ENCODE data around the gene EN2.

EN2 gene

GRCh38 chr7:155458111-155458877 is at the start of gene EN2:
Gene EN2 (plus strand): TSS chr7:155458129. CDS start chr7:155458378, 249 bp downstream.
- Histone ChIP-seq H3K36me3 (ENCODE audit: insufficient read depth) (no peaks in the 10 kb centered on the region), H3K9ac (peak within 1 kb of the TSS; percentile 16; the same call in 1 of the 2 replicates), H3K27me3 (ENCODE audit: insufficient read depth, low read depth) (peaks cover 3% of the 10 kb centered on the region), H3K79me2 (ENCODE audit: insufficient read depth, low read depth) (no peaks in the 10 kb centered on the region), H3K4me1 (ENCODE audit: low read depth, poor library complexity, severe bottlenecking) (no peaks in the 10 kb centered on the region), H2AFZ (ENCODE audit: low read depth) (peak within 1 kb of the TSS; percentile 64), H3K27ac (no peak within 1 kb of the TSS), H3K4me2 (peak within 1 kb of the TSS; percentile 22; the same call in 1 of the 2 replicates), H3K4me3 (IDR thresholded peaks at IDR 0.05; ENCODE audit: insufficient read depth, low read depth, low read length) (no peak within 1 kb of the TSS), H4K20me1 (ENCODE audit: insufficient read depth) (no peaks in the 10 kb centered on the region)
- TF ChIP-seq CTCF (conservative IDR thresholded peaks at IDR 0.05; ENCODE audit: low read depth, low read length), result no peak

- Histone ChIP-seq H3K27ac (no peak overlapping the region), H4K20me1 (ENCODE audit: insufficient read depth) (no peaks in the 10 kb centered on the region), H3K4me2 (no peak overlapping the region), H2AFZ (ENCODE audit: low read depth) (no peak overlapping the region), H3K9ac (no peak overlapping the region), H3K36me3 (ENCODE audit: insufficient read depth) (no peaks in the 10 kb centered on the region), H3K79me2 (ENCODE audit: insufficient read depth, low read depth) (no peaks in the 10 kb centered on the region), H3K4me1 (ENCODE audit: low read depth, poor library complexity, severe bottlenecking) (no peaks in the 10 kb centered on the region), H3K27me3 (ENCODE audit: insufficient read depth, low read depth) (peaks cover 21% of the 10 kb centered on the region), H3K4me3 (IDR thresholded peaks at IDR 0.05; ENCODE audit: insufficient read depth, low read depth, low read length) (no peak overlapping the region)
- no peak for TF ChIP-seq CTCF (conservative IDR thresholded peaks at IDR 0.05; ENCODE audit: low read depth, low read length)
These were observed 49.0 kb upstream of the EN2 start for GRCh38 chr7:155408651-155409586.

GRCh38 chr7:155409980-155410379 is 47.9 kb upstream of the EN2 start:
- Histone ChIP-seq H3K79me2 (ENCODE audit: insufficient read depth, low read depth) (no peaks in the 10 kb centered on the region), H3K36me3 (ENCODE audit: insufficient read depth) (no peaks in the 10 kb centered on the region), H2AFZ (ENCODE audit: low read depth) (no peak overlapping the region), H3K27ac (no peak overlapping the region), H3K4me2 (no peak overlapping the region), H4K20me1 (ENCODE audit: insufficient read depth) (no peaks in the 10 kb centered on the region), H3K4me3 (IDR thresholded peaks at IDR 0.05; ENCODE audit: insufficient read depth, low read depth, low read length) (no peak overlapping the region), H3K4me1 (ENCODE audit: low read depth, poor library complexity, severe bottlenecking) (no peaks in the 10 kb centered on the region), H3K27me3 (ENCODE audit: insufficient read depth, low read depth) (peaks cover 12% of the 10 kb centered on the region), H3K9ac (no peak overlapping the region)
- TF ChIP-seq CTCF (conservative IDR thresholded peaks at IDR 0.05; ENCODE audit: low read depth, low read length), result no peak

GRCh38 chr7:155410431-155410830 is 47.5 kb upstream of the EN2 start:
- H3K79me2 ChIP-seq (ENCODE audit: insufficient read depth, low read depth), result no peaks in the 10 kb centered on the region

More at GRCh38 chr7:155410431-155410830, 47.5 kb upstream of the EN2 start:
- no peak overlapping the region for H2AFZ ChIP-seq (ENCODE audit: low read depth)
- no peak overlapping the region for H3K9ac ChIP-seq
- H3K36me3 ChIP-seq (ENCODE audit: insufficient read depth), result no peaks in the 10 kb centered on the region
- H3K4me2 ChIP-seq, result no peak overlapping the region
- peaks cover 8% of the 10 kb centered on the region; the same call in 1 of the 2 replicates for H3K27me3 ChIP-seq (ENCODE audit: insufficient read depth, low read depth)
- H3K27ac ChIP-seq, result no peak overlapping the region
- no peaks in the 10 kb centered on the region for H3K4me1 ChIP-seq (ENCODE audit: low read depth, poor library complexity, severe bottlenecking)
- no peak for TF ChIP-seq CTCF (conservative IDR thresholded peaks at IDR 0.05; ENCODE audit: low read depth, low read length)
- no peak overlapping the region for H3K4me3 ChIP-seq (IDR thresholded peaks at IDR 0.05; ENCODE audit: insufficient read depth, low read depth, low read length)
- H4K20me1 ChIP-seq (ENCODE audit: insufficient read depth), result no peaks in the 10 kb centered on the region

All from KMS-11 (cell line).